Measurements from ENCODE around the gene MYO3B. TPM values are rescaled to one million over a fixed set of nuclear protein-coding genes. Genes with fewer than 3 reads are reported as not detected.

MYO3B gene
- total RNA-seq, 3 donors from 2014 or later (not counting 1 experiment from before 2014, with no cell fraction given) = 0.68 to 0.88 (median 0.75) TPM

DNA sequence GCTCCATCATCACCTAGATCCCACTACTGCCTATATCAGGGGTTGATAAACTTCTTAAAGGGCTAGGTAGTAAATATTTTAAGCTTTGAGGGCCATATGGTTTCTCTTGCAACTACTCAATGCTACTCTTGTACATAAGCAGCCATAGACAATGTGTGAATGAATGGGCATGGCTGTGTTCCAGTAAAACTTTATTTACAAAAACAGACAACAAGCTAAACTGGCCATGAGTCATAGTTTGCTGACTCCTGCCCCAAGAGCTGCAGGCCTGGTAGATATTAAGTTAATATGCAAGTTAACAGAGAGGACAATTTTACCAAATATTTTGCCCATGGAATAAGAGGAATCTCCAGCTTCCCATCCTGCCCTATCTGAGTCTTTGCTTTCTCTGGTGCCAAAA, 29.8 kb upstream of the MYO3B start:
- Mint-ChIP-seq H3K4me1 (no peaks in the 10 kb centered on the region), H3K9me3 (peaks cover 0 to 2% of the 10 kb centered on the region in 2 donors), H3K36me3 (no peaks in the 10 kb centered on the region), H3K4me3 (no peak overlapping the region), H3K27ac (no peak overlapping the region), H3K27me3 (ENCODE audit: low read depth in 2 of 2) (peaks cover 0 to 2% of the 10 kb centered on the region in 2 donors)
- no peak overlapping the region for H3K27ac ChIP-seq (ENCODE audit: low read length)
- TF ChIP-seq, protein P1, sequence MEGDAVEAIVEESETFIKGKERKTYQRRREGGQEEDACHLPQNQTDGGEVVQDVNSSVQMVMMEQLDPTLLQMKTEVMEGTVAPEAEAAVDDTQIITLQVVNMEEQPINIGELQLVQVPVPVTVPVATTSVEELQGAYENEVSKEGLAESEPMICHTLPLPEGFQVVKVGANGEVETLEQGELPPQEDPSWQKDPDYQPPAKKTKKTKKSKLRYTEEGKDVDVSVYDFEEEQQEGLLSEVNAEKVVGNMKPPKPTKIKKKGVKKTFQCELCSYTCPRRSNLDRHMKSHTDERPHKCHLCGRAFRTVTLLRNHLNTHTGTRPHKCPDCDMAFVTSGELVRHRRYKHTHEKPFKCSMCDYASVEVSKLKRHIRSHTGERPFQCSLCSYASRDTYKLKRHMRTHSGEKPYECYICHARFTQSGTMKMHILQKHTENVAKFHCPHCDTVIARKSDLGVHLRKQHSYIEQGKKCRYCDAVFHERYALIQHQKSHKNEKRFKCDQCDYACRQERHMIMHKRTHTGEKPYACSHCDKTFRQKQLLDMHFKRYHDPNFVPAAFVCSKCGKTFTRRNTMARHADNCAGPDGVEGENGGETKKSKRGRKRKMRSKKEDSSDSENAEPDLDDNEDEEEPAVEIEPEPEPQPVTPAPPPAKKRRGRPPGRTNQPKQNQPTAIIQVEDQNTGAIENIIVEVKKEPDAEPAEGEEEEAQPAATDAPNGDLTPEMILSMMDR (IDR thresholded peaks at IDR 0.05) = no peak
- no peaks in the 10 kb centered on the region for H3K27me3 ChIP-seq (ENCODE audit: control insufficient read depth, insufficient read depth, low read length)
- no peaks in the 10 kb centered on the region for H3K36me3 ChIP-seq (ENCODE audit: control insufficient read depth, insufficient read depth, low read length)
- no peak for DNase-seq
- no peaks in the 10 kb centered on the region for H3K9me3 ChIP-seq (ENCODE audit: control insufficient read depth, insufficient read depth, low read length)
- no peak for ATAC-seq
- no peak overlapping the region for H3K4me3 ChIP-seq (ENCODE audit: low read length)
- intact Hi-C loops (cut with micrococcal nuclease) = no loop called here
- H3K4me1 ChIP-seq (ENCODE audit: control insufficient read depth, insufficient read depth, low read length) = no peaks in the 10 kb centered on the region

DNA sequence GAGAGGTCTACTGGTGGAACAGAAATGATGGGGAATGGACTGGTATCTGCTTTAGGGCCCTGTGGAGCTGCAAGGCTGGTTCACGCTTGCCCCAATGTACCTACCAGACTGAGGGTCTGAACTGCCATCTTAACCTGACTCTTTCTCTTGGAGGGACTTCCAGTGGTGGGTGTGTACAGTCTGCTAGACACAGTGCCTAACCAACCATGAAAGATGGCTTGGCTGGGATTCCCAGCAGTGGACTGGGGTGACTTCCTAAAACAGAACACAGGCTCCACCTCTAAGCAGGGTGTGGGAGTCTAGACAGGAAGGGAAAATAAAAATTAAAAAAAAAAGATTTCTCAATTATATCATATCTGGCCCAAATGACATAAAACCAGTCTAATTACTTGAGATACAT, 25.5 kb upstream of the MYO3B start:
- H3K4me3 ChIP-seq (ENCODE audit: low read length) = no peak overlapping the region
- no peaks in the 10 kb centered on the region for H3K36me3 ChIP-seq (ENCODE audit: control insufficient read depth, insufficient read depth, low read length)
- Mint-ChIP-seq H3K27me3 (ENCODE audit: low read depth in 2 of 2) (no peaks in the 10 kb centered on the region), H3K4me3 (no peak overlapping the region), H3K27ac (no peak overlapping the region), H3K4me1 (peaks cover 0 to 6% of the 10 kb centered on the region in 2 donors), H3K36me3 (no peaks in the 10 kb centered on the region), H3K9me3 (peaks cover 0 to 2% of the 10 kb centered on the region in 2 donors)
- no peaks in the 10 kb centered on the region for H3K4me1 ChIP-seq (ENCODE audit: control insufficient read depth, insufficient read depth, low read length)
- TF ChIP-seq, protein P1 (IDR thresholded peaks at IDR 0.05) = no peak
- no peaks in the 10 kb centered on the region for H3K9me3 ChIP-seq (ENCODE audit: control insufficient read depth, insufficient read depth, low read length)
- WGBS (ENCODE audit: insufficient coverage) = 92% methylated on average over 1 of the region's 1 CpG
- ATAC-seq (no peak), DNase-seq (no peak)
- no peak overlapping the region for H3K27ac ChIP-seq (ENCODE audit: low read length)
- intact Hi-C loops (cut with micrococcal nuclease) = no loop called here
- no peaks in the 10 kb centered on the region for H3K27me3 ChIP-seq (ENCODE audit: control insufficient read depth, insufficient read depth, low read length)

DNA sequence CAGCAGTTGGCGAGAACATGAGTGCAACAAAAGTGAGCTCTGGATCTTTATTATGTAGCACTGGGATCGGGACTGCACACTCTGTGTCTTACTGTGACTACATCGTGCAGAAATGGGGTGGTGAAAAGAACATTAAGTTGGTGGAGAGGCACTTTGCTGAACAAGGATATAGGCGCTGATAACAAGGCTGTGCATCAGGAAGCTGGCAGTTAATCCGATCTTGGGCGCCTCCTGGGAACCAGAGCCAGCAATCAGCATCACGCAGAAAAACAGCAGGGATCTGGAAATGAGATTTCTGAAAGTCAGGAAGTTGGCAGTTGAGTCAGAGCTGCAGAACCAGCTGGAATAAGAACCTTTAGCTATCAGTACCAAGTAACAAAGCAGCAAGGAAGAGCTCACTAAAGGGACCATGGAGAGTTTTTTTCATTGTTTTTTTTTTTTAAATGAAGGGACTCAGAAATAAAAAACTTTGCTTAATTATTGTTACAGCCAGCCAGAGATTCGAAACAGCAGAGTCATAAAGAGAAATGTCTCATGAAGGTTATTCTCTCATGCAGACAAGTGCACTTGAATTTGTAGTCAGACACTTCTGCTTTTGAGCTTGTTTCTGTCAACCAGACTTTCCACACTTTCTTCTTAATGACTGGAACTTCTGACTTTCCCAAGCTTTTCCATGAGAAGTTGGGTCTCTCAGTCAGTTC, 22.8 kb upstream of the MYO3B start:
- DNase-seq (no peak), ATAC-seq (no peak)
- no peaks in the 10 kb centered on the region for H3K27me3 Mint-ChIP-seq (ENCODE audit: low read depth in 2 of 2)
- no peak overlapping the region for H3K4me3 ChIP-seq (ENCODE audit: low read length)
- no peak overlapping the region for H3K27ac Mint-ChIP-seq
- TF ChIP-seq, protein P1 (IDR thresholded peaks at IDR 0.05) = no peak
- H3K36me3 Mint-ChIP-seq = no peaks in the 10 kb centered on the region
- intact Hi-C loops (cut with micrococcal nuclease) = no loop called here
- peaks cover 0 to 2% of the 10 kb centered on the region in 2 donors for H3K9me3 Mint-ChIP-seq
- no peaks in the 10 kb centered on the region for H3K4me1 ChIP-seq (ENCODE audit: control insufficient read depth, insufficient read depth, low read length)
- WGBS (ENCODE audit: insufficient coverage) = 33% methylated on average over 8 of the region's 8 CpGs
- H3K4me3 Mint-ChIP-seq = no peak overlapping the region
- peaks cover 0 to 6% of the 10 kb centered on the region in 2 donors for H3K4me1 Mint-ChIP-seq
- no peak overlapping the region for H3K27ac ChIP-seq (ENCODE audit: low read length)
- H3K36me3 ChIP-seq (ENCODE audit: control insufficient read depth, insufficient read depth, low read length) = no peaks in the 10 kb centered on the region
- no peaks in the 10 kb centered on the region for H3K27me3 ChIP-seq (ENCODE audit: control insufficient read depth, insufficient read depth, low read length)
- no peaks in the 10 kb centered on the region for H3K9me3 ChIP-seq (ENCODE audit: control insufficient read depth, insufficient read depth, low read length)

DNA sequence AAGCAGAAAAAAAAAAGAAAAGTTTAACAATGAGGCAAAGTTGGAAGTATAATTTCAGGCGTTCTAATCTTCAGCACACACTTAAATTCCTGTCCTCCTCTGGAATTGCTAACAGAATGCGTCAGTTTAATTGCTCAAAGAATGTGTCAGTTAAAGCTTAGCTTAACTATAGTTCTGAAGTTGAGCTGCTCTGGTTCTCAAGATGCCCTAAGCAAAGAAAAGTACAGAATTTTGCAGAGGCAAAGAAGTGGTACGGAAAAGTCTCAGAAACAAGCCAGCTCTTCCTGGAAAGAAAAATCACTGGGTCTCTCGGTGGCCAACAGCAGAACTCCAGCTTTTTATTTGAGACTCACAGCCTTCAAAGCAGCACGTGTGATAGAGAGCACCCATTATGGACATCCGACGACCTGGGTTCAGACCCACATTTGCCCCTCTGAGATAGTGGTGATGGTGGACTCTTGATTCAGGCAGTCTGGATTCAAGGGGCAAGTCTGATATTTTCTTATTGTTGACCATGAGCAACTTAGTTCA, 22.2 kb upstream of the MYO3B start:
- no peaks in the 10 kb centered on the region for H3K36me3 ChIP-seq (ENCODE audit: control insufficient read depth, insufficient read depth, low read length)
- no peak overlapping the region for H3K27ac Mint-ChIP-seq
- no peaks in the 10 kb centered on the region for H3K36me3 Mint-ChIP-seq
- H3K4me3 Mint-ChIP-seq = no peak overlapping the region
- no peak overlapping the region for H3K27ac ChIP-seq (ENCODE audit: low read length)
- TF ChIP-seq, protein P1 (IDR thresholded peaks at IDR 0.05) = no peak
- H3K27me3 ChIP-seq (ENCODE audit: control insufficient read depth, insufficient read depth, low read length) = no peaks in the 10 kb centered on the region
- H3K9me3 Mint-ChIP-seq = peaks cover 0 to 2% of the 10 kb centered on the region in 2 donors
- H3K4me1 Mint-ChIP-seq = peaks cover 0 to 6% of the 10 kb centered on the region in 2 donors
- no peaks in the 10 kb centered on the region for H3K27me3 Mint-ChIP-seq (ENCODE audit: low read depth in 2 of 2)
- no peaks in the 10 kb centered on the region for H3K4me1 ChIP-seq (ENCODE audit: control insufficient read depth, insufficient read depth, low read length)
- WGBS (ENCODE audit: insufficient coverage) = 87% methylated on average over 7 of the region's 7 CpGs
- H3K4me3 ChIP-seq (ENCODE audit: low read length) = no peak overlapping the region
- ATAC-seq (no peak), DNase-seq (no peak)
- intact Hi-C loops (cut with micrococcal nuclease) = no loop called here
- no peaks in the 10 kb centered on the region for H3K9me3 ChIP-seq (ENCODE audit: control insufficient read depth, insufficient read depth, low read length)
